NK-92 (cell line): Measurements from ENCODE around the gene CSF3R.
"Not testable (repeated sequence)": the region's sequence is repeated elsewhere in the genome, so short reads cannot be mapped to it uniquely, and the experiment has no call there.

ENCODE experiments used
- DNase-seq: peaks from one replicate; lab custom pipeline; 2025; ENCODE audit not compliant: unreplicated experiment; lab: John Stamatoyannopoulos, UW

The CSF3R gene

DNA sequence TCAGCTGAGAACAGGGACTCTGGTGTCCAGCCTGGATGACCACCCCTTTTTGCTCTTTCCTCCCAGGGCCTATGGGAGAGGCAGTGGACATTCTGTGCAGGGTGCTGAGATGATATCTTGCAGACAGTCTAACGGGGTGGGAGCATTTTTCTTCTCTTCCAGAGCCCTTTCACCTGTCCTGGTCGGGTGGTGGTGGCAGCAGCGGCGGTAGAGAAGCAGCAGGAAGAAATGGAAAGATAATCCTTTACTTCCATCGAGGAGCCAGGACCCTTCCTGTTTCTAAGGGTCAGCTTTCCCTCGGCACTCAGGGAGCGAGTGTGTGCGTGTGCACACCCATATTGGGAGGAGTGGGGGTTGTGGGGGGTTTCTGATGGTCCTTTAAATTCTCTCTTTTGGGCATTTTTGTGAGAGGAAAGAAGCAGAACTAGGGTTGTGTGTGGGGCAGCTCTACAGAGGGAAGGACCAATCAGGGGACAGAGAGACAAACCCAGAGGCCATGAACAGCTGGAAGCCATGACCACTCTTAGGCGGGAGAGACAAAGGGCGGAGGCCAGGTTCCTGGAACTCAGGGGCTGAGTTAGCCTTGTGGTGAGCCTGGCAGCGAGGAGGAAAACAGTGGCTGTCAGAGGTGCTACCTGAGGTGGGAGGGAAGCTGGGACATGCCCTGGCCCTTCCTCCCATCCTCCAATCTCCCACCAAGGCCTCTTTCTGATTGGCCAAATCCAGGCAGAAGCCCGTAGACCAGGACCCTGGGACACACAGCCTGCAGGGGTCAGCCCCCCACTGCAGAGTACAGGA, 31.2 kb upstream of the CSF3R start:
- DNase-seq, result no peak

DNA sequence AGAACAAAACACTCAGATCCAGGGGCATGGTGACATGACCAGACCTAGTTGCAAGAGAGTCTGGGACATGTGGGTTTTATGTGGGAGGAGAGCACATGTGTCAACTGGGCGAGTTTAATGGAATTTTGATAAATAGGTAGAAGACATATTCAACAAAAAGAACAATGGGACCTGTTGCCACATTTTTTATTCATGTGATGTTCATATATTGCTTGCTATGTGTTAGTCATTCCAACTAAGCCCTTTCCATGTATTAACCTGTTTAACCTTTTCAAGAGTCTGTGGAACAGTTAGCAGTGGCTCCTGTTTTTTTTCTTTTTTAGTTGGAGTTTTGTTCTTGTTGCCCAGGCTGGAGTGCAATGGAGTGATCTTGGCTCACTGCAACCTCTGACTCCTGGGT, 30.1 kb upstream of the CSF3R start:
- no peak for DNase-seq

DNA sequence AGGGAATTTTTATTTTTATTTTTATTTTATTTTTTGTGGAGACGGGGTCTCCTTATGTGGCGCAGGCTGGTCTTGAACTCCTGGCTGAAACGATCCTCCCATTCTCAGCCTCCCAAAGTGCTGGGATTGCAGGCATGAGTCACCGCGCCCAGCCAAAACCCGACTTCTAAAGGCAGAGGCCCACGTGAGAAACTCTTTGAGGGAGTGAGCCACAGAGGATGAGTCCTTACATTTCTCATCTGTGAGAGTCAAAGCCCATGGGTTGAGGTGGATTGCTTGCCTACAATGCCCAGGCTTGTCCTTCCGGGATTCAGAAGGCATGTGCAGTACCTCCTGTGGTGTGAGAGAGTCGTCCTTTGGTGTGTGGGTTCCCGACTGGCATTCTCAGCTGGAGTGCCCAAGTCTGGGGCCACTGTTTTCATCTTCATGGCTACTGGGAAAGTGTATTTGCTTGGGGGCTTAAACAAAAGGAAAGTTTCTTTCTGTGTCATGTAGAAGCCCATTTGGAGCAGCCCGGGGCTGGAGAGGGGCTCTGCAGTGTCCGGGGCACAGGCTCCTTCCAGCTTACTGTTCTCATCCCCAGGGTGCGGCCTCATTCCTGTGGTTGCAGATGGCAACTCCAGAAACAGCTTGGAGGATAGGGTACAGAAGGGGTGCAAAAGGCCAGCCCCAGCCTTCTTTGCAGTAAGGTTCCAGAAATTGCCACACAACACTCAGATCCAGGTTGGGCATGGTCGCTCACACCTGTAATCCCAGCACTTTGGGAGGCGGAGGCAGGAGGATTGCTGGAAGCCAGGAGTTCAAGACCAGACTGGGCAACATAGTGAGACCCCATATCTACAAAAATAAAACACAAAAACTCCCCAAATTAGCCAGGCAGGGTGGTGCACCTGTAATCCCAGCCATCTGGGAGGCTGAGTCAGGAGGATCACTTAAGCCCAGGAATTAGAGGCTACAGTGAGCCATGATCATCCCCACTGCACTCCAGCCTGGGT, 29.4 kb upstream of the CSF3R start:
- no peak for DNase-seq

DNA sequence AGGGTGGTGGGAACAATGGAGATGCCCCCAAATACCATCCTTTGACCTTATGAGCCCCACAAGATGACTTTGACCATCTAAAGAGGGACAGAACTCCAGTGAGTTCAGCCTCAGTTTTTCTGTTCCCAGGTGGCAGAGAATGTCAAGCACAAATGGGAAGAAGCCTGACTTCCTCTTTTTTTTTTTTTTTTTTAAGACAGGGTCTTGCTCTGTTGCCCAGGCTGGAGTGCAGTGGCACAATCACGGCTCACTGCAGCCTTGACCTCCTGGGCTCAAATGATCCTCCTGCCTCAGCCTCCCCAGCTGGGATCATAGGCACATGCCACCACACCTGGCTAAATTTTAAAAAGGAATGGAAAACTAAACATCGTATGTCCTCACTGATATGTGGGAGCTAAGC, 28.5 kb upstream of the CSF3R start:
- DNase-seq, result not testable (repeated sequence)

DNA sequence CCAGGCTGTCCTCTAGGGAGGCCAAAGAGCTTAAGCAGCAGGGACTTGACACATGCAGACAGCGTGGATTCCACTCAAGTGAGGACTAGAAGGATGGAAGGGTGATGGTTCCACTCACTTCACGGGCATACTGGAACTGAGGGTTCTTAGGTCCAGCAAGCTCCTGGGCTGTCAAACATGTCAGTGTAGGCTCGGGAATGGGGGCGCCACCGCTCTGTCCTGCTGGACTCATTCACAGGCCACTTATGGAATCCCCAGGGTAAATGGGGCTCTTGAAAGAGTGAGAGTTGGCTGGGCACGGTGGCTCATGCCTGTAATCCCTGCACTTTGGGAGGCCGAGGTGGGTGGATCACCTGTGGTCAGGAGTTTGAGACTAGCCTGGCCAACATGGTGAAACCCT, 27.7 kb upstream of the CSF3R start:
- DNase-seq, result no peak

DNA sequence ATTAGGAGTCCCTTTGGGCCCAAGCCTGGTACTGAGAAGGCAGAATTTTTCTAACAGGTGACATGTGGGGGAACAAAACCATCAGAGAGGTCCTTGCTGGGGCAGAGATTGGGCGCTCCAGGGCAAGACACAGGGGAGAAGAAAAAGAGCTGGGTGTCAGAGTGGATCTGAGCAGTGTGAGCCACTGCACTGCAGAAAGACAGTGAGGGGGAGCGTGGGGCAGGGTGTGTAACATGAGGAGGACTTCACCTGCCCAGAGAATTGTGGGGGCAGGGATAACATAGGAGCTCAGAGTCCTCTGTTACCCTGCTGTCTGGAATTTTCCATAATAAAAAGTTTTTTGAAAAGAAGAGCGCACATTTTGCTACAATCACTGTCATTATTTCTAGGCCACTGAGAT, 25.5 kb upstream of the CSF3R start:
- no peak for DNase-seq

DNA sequence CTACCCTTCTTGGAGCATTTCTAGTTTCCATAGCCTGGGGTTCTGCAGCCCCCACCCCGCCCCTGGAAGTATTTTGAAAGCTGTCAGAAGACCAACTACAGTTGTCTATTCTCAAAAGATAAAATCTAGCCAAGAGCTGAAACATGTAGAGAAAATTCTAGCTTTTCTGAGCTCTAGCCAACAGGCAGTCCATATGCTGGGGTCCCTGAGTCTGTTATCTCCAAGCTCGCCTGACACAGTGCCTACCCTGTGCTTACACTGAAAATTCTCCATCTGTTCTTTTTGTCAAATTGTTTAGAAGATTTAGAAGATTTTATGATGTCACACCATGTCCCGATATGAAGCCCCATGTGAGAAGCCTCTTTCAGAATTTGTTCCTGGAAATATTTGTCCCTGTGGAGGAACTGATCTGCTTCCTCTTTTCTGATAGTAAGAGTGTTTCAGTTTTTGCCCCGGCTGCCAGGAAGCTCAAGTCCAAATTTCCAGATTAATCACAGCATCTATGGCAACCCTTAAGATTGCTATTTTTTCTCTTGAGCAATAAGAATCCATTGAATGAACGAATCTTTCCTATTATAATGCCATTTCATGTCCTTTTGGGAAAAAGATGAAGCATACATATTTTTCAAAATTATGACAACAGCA, 23.7 kb upstream of the CSF3R start:
- DNase-seq, result no peak

DNA sequence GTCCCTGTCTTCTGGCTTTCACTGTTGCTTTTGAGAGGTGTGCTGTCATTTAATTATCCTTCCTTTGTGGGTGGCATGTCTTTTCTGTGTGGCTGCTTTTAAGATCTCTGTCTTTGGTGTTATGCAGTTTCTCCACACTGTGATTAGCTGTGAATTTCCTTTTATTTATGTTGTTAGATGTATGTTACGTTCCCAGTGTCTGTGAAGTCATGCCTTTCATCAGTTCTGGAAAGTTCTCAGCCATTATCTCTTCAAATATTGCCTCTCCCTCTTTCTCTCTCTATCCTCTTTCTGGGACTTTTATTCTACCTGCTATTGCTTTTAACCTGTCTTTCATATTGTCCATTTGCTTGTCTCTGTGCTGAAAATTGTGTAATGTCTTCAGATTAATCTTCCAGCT, 21.0 kb upstream of the CSF3R start:
- DNase-seq, result no peak

DNA sequence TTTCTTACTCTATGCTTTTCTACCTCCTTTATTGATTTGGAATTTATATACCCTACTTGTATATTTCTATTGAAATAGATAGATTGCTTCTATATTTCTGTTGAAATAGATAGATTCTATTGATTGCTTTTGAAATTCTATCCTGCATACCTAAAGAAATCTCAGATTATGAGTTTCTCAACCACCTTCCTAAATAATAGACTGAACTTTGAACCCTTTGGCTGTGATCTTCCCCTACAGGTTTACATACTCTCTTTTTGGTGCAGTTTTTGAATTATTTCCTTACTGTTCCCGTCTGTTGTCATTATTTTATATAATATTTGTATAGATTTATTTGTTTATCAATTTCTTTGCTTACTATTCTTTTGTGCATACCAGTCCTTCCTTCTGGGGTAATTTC, 20.4 kb upstream of the CSF3R start:
- DNase-seq, result no peak

DNA sequence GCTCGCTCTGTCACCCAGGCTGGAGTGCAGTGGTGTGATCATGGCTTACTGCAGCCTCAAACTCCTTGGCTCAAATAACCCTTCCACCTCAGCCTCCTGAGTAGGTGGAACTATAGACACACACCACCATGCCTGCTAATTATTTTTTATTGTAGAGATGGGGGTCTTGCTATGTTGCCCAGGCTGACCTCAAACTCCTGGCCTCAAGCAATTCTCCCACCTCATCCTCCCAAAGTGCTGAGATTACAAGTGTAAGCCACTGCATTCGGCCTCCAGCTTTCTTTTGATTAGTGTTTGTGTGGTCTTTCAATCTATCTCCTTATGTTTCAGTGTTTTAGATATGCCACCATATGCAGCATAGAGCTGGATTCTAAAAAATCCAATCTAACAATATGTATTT, 19.9 kb upstream of the CSF3R start:
- DNase-seq, result no peak

DNA sequence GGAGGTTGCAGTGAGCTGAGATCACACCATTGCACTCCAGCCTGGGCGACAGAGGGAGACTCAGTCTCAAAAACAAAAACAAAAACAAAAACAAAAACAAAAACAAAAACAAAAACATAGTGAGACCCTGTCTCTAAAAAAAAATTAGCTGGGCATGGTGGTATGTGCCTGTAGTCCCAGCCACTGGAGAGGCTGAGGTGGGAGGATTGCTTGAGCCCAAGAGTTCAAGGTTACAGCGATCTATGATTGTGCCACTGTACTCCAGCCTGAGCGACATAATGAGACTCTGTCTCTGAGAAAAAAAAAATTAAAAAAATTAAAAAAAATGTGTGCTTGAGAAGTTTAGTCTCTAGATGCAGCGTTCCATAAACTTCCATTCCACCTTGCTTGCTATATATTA, 19.2 kb upstream of the CSF3R start:
- not testable (repeated sequence) for DNase-seq

DNA sequence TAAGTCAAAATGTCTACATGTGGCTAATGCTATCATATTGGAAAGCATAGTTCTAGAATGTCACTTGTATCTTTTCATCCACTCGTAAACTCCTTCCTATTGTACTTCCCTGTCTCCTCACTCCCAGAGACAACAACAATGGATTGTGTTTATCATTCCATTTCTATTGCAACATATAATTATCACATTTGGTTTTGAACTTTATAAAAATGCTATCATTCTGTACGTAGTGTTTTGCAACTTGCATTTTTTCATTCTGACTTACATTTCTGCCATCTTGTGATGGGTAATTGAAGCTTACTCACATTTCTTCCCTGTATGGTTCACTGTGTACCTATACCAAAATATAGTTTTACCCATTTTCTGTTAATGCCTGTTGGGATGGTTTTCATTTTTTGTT, 14.5 kb upstream of the CSF3R start:
- no peak for DNase-seq

DNA sequence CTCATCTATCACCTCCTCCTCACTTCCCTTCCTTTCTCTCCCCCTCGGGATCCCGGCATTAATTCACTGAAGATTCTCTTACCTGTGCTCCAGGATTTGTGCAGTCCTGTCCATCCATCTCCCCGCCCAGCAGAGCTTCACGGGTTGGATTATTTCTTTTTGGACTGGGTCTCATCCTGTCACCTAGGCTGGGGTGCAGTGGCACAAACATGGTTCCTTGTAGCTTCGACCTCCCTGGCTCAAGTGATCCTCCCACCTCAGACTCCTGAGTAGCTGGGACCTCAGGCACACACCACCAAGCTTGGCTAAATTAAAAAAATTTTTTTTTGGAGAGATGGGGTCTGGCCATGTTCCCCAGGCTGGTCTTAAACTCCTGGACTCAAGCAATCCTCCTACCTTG, 12.3 kb upstream of the CSF3R start:
- no peak for DNase-seq

DNA sequence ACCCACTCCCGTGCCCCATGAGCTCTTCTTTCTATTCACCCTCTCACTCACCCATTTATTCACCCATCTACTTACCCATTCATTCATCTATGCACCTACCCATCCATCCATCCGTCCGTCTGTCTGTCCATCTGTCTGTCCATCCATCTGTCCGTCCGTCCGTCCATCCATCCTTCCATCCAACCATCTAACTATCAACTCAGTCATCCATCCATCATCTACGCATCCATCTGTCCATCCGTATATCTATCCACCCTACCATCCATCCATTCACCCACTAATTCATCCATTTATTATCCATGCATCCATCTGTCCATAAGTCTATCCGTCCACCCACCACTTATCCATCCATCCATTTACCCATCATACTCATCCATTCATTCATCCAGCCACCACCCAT, 10.8 kb upstream of the CSF3R start:
- DNase-seq, result no peak

DNA sequence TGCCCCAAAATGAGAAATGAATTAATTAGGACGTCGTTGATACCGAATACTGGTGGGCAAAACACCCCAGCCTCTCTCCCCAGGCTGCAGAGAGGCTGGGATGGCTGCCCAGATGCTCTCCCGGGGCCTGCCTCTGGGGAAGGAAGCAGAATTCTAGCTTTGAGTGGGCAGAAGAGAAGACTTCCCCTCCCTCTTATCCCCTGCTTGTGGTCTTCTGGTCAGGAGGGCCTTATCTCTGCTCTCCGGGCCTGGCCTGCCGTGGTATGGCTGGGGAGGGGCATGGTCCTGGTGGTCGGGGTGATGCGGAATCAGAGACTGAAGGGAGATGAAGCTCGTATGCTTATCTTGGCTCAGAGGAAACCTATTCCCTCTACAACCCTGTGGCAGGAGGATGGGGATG, 9.8 kb upstream of the CSF3R start:
- no peak for DNase-seq

DNA sequence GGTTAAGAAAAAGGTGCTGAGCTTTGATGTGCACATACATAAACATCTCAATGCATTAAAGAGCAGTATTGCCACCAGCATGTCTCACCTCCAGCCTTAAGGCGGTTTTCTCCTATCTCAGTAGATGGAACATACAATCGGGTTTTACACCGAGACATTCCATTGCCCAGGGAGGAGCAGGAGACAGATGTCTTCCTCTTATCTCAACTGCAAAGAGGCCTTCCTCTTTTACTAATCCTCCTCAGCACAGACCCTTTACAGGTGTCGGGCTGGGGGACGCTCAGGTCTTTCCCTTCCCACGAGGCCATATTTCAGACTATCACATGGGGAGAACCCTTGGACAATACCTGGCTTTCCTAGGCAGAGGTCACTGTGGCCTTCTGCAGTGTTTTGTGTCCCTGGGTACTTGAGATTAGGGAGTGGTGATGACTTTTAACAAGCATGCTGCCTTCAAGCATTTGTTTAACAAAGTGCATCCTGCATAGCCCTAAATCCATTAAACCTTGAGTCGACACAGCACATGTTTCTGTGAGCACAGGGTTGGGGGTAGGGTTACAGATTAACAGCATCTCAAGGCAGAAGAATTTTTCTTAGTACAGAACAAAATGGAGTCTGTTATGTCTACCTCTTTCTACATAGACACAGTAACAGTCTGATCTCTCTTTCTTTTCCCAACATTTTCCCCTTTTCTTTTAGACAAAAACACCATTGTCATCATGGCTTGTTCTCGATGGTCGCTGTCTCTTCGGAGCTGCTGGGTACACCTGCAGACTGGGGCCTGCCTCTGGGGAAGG, 6.7 kb upstream of the CSF3R start:
- DNase-seq, result not testable (repeated sequence)

DNA sequence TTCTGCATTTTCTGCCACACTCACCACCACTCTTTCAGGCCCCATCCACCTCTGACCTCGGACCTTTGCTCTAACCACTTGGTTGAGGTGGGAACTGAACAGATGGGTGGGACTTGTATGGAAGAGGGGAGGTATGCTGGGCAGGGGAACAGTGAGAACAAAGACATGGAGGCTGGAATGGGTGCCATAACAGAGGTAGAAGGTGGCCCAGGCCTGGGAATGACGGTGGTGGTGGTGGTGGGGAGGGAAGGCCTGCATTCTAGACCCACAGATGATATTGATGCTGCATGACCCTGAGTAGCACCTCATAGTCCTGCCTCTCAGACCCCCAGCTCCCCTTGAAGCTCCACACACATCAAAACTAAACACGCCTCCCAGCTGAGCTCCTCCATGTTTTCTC, 5.2 kb upstream of the CSF3R start:
- no peak for DNase-seq

DNA sequence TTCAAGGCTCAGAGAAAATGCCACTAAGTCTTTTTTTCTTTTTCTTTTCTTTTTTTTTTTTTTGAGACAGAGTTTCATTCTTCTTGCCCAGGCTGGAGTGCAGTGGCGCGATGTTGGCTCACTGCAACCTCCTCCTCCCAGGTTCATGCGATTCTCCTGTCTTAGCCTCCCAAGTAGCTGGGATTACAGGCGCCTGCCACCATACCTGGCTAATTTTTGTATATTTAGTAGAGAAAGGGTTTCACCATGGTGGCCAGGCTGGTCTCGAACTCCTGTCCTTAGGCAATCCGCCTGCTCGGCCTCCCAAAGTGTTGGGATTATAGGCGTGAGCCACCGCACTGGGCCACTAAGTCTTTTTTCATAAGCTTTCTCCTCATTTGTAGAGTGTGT, 4.6 kb upstream of the CSF3R start:
- not testable (repeated sequence) for DNase-seq

DNA sequence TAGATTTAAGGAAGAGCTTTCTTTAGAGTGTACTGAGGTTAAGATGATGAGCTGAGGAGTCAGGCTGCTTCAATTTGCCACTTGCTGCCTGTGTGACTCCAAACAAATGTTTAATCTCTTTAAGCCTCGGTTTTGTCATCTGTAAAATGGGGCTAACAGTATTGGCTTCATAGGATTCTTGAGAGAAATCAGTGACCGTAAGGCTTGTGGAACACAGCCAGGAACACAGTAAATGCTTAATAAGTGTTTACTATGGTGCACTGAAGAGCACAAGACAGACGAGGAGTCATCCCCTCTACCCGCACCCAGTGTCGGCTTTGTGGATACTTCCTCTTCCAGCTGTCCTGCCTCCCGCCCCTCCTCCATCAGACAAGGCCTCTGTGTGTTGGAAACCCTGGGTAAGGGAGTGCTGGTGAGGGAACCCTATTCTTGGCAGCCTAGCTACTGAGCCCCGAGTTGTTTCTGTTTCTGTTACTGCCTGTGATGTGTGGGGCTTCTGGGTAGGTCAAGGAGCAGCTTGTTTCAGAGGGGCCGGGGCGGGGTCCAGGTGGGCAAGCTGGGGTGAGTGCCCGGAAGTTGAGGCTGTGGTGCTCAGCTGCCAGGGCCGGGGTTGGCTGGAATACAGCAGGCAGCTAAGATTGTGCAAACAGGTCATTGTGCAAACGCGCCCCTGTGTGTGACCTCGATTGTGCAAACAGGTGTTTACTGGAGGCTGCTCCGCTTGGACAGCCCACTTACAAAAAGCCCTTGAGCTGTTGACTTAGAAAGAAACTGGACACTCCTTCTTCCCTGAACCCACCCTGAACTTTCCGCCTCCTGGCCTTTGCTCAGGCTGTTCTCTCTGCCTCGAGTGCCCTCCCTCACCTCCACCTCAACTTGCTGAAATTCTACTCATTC, 4.0 kb upstream of the CSF3R start:
- no peak for DNase-seq

DNA sequence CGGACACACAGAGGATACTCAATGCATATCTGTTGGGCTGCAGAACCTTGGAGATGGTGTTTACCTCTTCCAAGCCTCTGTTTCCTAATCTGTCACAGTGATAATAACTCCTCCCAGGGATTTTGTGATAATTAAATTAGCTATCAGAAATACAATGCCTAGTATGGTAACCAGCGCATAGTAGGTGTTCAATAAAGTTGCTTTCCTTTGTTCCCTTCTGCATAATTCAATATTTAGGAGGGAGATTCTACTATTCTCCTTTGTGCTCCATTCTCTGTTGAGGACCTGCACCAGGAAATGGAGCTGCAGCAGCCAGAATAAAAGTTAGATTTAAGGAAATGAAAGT, 3.4 kb upstream of the CSF3R start:
- DNase-seq, result no peak
